GM12891 (cell line): ENCODE data around the gene SLC25A12.

Experiments used
- DNase-seq: peaks from one replicate; pipeline ENCODE4 v3.0.0; 2011; ENCODE audit warnings: low spot score; ENCODE audit not compliant: insufficient read length
- FAIRE-seq: peaks from 2 replicates; lab custom pipeline; 2011; peaks lifted over from hg19 to GRCh38; lab: Jason Lieb, UNC
- PAX5 ChIP-seq: IDR thresholded peaks from 2 replicates; pipeline ENCODE4 v1.6.1; 2011; ENCODE audit warnings: low read length, moderate library complexity, mild to moderate bottlenecking; ENCODE audit not compliant: insufficient read depth, severe bottlenecking
- POLR2A ChIP-seq: IDR thresholded peaks from 2 replicates; pipeline ENCODE4 v1.6.1; 2011; ENCODE audit warnings: low read depth, low read length, control low read depth
- POLR2AphosphoS5 ChIP-seq: IDR thresholded peaks from 2 replicates; pipeline ENCODE4 v1.6.1; 2011; ENCODE audit warnings: low read depth, low read length, control low read depth
- POU2F2 ChIP-seq: IDR thresholded peaks from 2 replicates; pipeline ENCODE4 v1.6.1; 2011; ENCODE audit warnings: low read depth, mild to moderate bottlenecking, control low read depth, low read length, moderate library complexity
- SPI1 ChIP-seq: IDR thresholded peaks from 2 replicates; pipeline ENCODE4 v1.6.1; 2011; ENCODE audit warnings: low read depth, low read length, control low read depth
- TAF1 ChIP-seq: IDR thresholded peaks from 2 replicates; pipeline ENCODE4 v1.6.1; 2011; ENCODE audit warnings: low read depth, low read length, control low read depth

SLC25A12 gene

DNA sequence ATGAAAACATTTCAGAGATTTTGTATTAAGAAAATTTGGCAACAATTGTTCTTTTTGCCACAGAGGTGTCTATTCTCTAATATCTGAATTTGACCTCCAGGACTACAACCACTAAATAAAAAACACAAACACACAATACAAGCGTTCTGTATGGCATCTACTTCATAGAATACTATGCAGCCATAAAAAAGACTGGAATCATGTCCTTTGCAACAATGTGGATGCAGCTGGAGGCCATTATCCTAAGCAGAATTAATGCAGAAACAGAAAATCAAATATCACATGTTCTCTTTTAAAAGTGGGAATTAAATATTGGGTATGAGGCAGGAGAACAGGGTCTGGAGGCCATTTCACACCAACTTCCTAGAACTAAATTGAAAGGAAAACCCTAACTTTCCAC, 19.5 kb downstream of the SLC25A12 start:
- no peak for DNase-seq
- no peak for FAIRE-seq
- no peak for TF ChIP-seq POU2F2
- TF ChIP-seq TAF1: no peak
- no peak for TF ChIP-seq SPI1
- no peak for TF ChIP-seq POLR2A
- TF ChIP-seq PAX5: no peak

DNA sequence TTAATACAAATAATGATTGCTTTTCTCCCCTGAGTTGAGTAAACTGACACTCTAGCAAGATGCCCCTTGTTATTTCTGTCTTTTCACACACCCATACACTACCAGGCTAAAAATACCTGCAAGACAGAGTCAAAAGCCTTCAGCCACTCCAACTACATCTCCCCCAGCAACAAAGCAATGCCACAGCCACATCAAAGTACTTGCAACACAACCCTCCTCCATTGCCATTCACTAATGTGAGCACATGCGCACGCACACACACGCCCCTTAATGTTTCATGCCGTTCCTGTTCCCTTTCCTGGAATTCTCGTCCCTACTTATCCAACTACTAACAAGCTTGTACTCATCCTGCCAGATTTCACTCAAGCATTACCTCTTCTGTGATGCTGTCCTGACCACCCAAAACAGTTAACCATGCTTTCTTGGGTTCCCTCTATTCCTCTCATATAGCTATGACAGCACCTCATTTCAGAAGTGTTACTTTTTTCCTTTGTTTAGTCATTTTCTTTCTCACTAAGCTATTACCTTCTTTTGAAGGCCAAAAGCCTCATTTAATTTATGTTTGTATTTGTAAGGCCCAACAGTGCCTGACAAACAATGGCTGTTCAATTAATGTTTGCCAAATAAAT, 29.6 kb downstream of the SLC25A12 start:
- TF ChIP-seq SPI1 (no peak), TAF1 (no peak), POLR2AphosphoS5 (no peak), PAX5 (no peak), POU2F2 (no peak), POLR2A (no peak)
- no peak for DNase-seq
- FAIRE-seq: no peak

GRCh38 chr2:171862501-171862900, 31.5 kb downstream of the SLC25A12 start:
- DNase-seq (no peak), FAIRE-seq (no peak)
- no peak for TF ChIP-seq POLR2A
- no peak for TF ChIP-seq POLR2AphosphoS5
- TF ChIP-seq POU2F2: no peak
- no peak for TF ChIP-seq TAF1
- no peak for TF ChIP-seq SPI1
- no peak for TF ChIP-seq PAX5

- DNase-seq (no peak), FAIRE-seq (no peak)
Observed at GRCh38 chr2:171858397-171858958, 35.6 kb downstream of the SLC25A12 start.

GRCh38 chr2:171855401-171855800, 38.6 kb downstream of the SLC25A12 start:
- no peak for DNase-seq
- no peak for TF ChIP-seq PAX5
- TF ChIP-seq POLR2A: no peak
- no peak for TF ChIP-seq POU2F2
- no peak for TF ChIP-seq TAF1
- TF ChIP-seq SPI1: no peak
- TF ChIP-seq POLR2AphosphoS5: no peak
- FAIRE-seq: no peak

More at GRCh38 chr2:171858397-171858958, 35.6 kb downstream of the SLC25A12 start:
- TF ChIP-seq POU2F2: no peak
- no peak for TF ChIP-seq SPI1
- TF ChIP-seq TAF1: no peak
- TF ChIP-seq POLR2A: no peak
- TF ChIP-seq POLR2AphosphoS5: no peak
- no peak for TF ChIP-seq PAX5

DNA sequence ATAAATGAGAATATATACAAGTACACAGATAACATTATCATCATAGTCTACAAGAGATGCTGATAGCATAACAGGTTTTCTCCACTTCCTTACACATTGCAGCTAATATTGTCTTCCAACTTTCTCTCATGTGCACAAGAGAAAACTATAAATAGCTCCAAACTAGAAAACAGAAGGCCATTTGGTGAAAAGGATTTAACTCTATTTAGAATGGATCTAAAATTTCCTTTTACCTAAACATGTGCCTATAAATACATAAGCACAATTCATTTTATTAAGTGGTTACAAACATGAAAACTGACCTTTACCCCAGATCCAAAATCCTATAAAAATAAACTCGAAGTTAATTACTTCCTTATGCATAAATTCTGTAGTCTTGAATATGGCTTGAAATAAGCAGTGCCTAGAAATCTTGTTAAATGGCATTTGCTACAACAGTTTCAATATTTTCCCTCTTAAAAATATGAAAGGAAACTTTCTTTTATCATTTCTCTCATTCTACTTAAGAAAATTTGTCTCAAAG, 41.6 kb downstream of the SLC25A12 start:
- no peak for FAIRE-seq
- TF ChIP-seq SPI1 (no peak), POLR2A (no peak), POU2F2 (no peak), PAX5 (no peak), TAF1 (no peak), POLR2AphosphoS5 (no peak)
- no peak for DNase-seq

DNA sequence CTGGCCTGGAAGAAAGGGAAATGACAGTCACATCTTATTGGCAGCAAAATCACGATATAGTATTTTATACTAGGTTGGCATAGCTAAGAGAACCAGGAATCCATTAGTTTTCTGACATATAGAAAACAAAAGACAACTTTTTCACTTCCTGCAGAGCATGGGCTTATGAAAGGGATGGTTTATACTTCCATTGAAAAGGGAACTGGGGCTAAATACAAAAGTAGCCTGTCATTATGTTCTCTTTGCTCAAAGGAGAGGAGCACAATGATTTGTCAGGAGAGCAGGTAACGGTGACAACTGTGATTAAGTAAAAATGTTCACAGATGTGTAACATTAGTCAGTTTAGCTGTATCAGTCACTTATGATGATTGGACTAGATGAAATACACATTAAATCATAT, 46.4 kb downstream of the SLC25A12 start:
- DNase-seq (no peak), FAIRE-seq (peak; percentile 47)
- TF ChIP-seq POLR2AphosphoS5: no peak
- TF ChIP-seq TAF1: no peak
- TF ChIP-seq POU2F2: no peak
- no peak for TF ChIP-seq PAX5
- no peak for TF ChIP-seq SPI1
- TF ChIP-seq POLR2A: no peak

- FAIRE-seq: no peak
- no peak for TF ChIP-seq SPI1
- TF ChIP-seq TAF1: no peak
- no peak for TF ChIP-seq PAX5
- no peak for TF ChIP-seq POLR2AphosphoS5
- TF ChIP-seq POU2F2: no peak
- DNase-seq: no peak
Observed at GRCh38 chr2:171846894-171847293, 47.1 kb downstream of the SLC25A12 start.

DNA sequence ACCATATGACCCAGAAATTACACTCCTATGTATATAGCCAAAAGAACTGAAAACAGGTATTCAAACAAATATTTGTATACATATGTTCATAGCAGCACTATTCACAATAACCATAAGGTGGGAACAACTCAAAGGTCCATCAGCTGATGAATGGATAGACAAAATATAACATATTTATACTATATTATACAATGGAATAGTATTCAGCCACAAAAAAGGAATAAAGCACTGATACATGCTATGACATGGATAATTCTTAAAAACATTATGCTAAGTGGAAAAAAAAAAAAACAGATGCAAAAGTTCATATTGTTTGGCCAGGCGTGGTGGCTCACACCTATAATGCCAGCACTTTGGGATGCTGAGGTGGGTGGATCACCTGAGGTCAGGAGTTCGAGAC, 52.0 kb downstream of the SLC25A12 start:
- TF ChIP-seq POLR2AphosphoS5 (no peak), PAX5 (no peak), SPI1 (no peak), TAF1 (no peak), POU2F2 (no peak), POLR2A (no peak)
- no peak for DNase-seq
- no peak for FAIRE-seq

DNA sequence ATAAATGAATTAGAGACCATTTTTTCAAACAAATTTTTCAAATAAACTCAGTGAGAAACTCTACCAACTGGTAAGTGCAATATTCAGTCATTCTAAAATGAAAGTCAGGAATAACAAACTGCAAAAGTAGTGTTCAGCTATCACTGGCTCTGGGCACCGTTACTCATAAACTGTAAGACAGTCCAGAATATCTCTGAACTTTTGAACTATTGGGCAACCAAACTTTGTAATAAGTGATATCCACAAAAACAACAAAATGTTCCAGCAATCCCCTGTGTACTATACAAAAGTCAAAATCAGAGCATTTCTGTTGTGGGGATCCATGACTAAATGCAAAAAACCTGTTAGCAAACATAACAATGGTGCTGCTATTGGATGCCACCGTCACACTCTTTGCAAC, 56.3 kb downstream of the SLC25A12 start:
- FAIRE-seq (peak; percentile 26), DNase-seq (no peak)
- TF ChIP-seq TAF1 (no peak), POLR2AphosphoS5 (no peak), SPI1 (no peak)

DNA sequence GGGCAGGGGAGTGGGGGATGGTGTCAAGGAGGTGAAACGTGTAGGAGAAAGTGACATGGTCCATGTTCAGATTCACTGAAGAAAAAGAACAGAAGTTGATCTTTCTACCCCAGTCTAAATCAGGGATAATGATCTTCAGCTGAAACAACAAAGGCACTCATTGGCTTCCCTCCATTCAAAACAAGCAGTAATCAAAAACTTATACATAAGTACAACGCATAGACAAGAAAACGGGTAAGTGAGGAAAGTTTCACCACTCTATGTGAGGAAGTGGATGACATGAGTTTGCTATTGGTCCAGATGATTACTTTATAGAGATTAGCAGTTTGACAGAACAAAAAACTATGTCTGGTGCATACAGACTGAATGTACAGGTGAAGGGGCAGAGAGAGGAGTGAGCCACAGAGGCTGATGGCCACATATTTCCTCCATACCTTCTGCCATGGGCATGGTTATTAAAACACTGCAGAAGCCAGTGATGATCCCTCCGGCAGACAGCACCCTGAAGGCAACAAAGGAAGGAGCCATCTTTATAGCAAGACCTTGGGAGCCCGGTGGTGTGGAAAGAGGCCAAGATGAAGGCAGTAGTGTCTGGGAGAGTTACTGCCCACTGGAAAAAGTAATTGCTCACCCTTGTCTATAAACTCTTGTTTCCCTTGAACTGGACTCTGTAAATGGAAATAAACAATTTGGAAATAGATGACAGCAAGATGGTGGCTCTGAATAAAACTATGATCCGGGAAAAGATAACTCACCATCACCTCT, 57.7 kb downstream of the SLC25A12 start:
- no peak for TF ChIP-seq POLR2A
- TF ChIP-seq PAX5: no peak
- no peak for TF ChIP-seq TAF1
- no peak for TF ChIP-seq POLR2AphosphoS5
- no peak for TF ChIP-seq SPI1
- TF ChIP-seq POU2F2: no peak
- DNase-seq: no peak
- peak; percentile 62 for FAIRE-seq
